NT2/D1 (cell line): ENCODE measurements around the gene MAPK14.

ENCODE experiments used
- DNase-seq: peaks from one replicate; pipeline ENCODE4 v3.0.0-alpha.2; 2011; ENCODE audit warnings: low read depth, low spot score
- H3K27me3 ChIP-seq: 2 replicates; pipeline ENCODE4 v1.6.0; 2011; ENCODE audit warnings: mild to moderate bottlenecking; ENCODE audit not compliant: insufficient read length, insufficient read depth
- H3K36me3 ChIP-seq: 2 replicates; pipeline ENCODE4 v1.6.1; 2011; ENCODE audit warnings: mild to moderate bottlenecking, low read length, mixed read lengths; ENCODE audit not compliant: insufficient read depth, insufficient read length
- H3K4me1 ChIP-seq: 2 replicates; pipeline ENCODE4 v1.5.1; 2011; ENCODE audit not compliant: insufficient read depth, insufficient read length
- H3K4me3 ChIP-seq: 2 replicates; pipeline ENCODE4 v1.5.1; 2011; ENCODE audit warnings: low read depth; ENCODE audit not compliant: insufficient read length
- H3K9ac ChIP-seq: 2 replicates; pipeline ENCODE4 v1.6.0; 2011; ENCODE audit warnings: low read depth; ENCODE audit not compliant: insufficient read length
- H3K9me3 ChIP-seq: 2 replicates; pipeline ENCODE4 v1.5.1; 2011; ENCODE audit warnings: mild to moderate bottlenecking, low read length; ENCODE audit not compliant: insufficient read depth
- SUZ12 ChIP-seq: IDR thresholded peaks from 2 replicates; pipeline ENCODE4 v1.6.1; 2011; ENCODE audit not compliant: insufficient read length, insufficient read depth; ENCODE audit errors: extremely low read depth
- YY1 ChIP-seq: IDR thresholded peaks from 2 replicates; pipeline ENCODE4 v1.6.1; 2011; ENCODE audit not compliant: insufficient read length, insufficient read depth
- ZNF274 ChIP-seq: IDR thresholded peaks from 2 replicates; pipeline ENCODE4 v1.6.1; 2011; ENCODE audit warnings: mild to moderate bottlenecking, low read depth, low read length

Gene MAPK14

DNA sequence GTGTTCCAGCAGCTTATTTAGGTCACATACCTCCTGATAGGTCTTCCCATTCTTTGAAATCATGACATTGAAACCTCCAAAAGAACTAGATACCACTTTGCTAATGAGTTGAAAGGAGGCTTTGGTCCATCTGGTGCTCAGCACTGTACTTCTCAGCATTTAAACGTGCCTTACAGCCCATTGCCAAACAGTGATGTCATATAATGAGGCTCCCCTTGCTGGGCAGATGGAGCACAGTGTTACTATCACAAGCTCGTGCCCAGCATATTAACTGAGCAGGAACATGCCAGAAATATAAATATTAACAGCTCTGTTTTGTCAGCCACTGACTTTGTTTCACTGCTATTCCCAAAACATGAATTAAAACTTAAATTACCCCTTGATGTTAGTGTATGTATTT lies 77.2 kb downstream of the MAPK14 start:
- Histone ChIP-seq H3K9me3 (no peaks in the 10 kb centered on the region), H3K27me3 (no peaks in the 10 kb centered on the region), H3K36me3 (peaks cover 56% of the 10 kb centered on the region), H3K4me3 (no peak overlapping the region), H3K9ac (no peak overlapping the region), H3K4me1 (no peaks in the 10 kb centered on the region)
- no peak for DNase-seq
- no peak for TF ChIP-seq ZNF274
- no peak for TF ChIP-seq SUZ12

DNA sequence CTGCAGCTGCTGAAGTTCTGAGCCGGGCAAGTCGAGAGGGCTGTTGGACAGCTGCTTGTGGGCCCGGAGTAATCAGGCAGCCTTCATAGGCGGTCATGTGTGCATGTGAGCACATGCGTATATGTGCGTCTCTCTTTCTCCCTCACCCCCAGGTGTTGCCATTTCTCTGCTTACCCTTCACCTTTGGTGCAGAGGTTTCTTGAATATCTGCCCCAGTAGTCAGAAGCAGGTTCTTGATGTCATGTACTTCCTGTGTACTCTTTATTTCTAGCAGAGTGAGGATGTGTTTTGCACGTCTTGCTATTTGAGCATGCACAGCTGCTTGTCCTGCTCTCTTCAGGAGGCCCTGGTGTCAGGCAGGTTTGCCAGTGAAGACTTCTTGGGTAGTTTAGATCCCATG lies 81.5 kb downstream of the MAPK14 start:
- Histone ChIP-seq H3K27me3 (no peaks in the 10 kb centered on the region), H3K36me3 (peaks cover 40% of the 10 kb centered on the region), H3K9ac (no peak overlapping the region), H3K4me3 (no peak overlapping the region), H3K4me1 (peaks cover 6% of the 10 kb centered on the region), H3K9me3 (no peaks in the 10 kb centered on the region)
- no peak for DNase-seq
- no peak for TF ChIP-seq SUZ12
- no peak for TF ChIP-seq ZNF274
- TF ChIP-seq YY1: no peak

DNA sequence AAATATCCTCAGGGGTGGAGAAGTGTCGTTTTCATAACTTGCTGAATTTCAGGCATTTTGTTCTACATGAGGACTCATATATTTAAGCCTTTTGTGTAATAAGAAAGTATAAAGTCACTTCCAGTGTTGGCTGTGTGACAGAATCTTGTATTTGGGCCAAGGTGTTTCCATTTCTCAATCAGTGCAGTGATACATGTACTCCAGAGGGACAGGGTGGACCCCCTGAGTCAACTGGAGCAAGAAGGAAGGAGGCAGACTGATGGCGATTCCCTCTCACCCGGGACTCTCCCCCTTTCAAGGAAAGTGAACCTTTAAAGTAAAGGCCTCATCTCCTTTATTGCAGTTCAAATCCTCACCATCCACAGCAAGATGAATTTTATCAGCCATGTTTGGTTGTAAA lies 82.4 kb downstream of the MAPK14 start:
- TF ChIP-seq YY1 (no peak), ZNF274 (no peak), SUZ12 (no peak)
- Histone ChIP-seq H3K36me3 (peaks cover 40% of the 10 kb centered on the region), H3K4me3 (no peak overlapping the region), H3K9me3 (no peaks in the 10 kb centered on the region), H3K27me3 (no peaks in the 10 kb centered on the region), H3K9ac (no peak overlapping the region), H3K4me1 (peaks cover 6% of the 10 kb centered on the region)
- no peak for DNase-seq

DNA sequence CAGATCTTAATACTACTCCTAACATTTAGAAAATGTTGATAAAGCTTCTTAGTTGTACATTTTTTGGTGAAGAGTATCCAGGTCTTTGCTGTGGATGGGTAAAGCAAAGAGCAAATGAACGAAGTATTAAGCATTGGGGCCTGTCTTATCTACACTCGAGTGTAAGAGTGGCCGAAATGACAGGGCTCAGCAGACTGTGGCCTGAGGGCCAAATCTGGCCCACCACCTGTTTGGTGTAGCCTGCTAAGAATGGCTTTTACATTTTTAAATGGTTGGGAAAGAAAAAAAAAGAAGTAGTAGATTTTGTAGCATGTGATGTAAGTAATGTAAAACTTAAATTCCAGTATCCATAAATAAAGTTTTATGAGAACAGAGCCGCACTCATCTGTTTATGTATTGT lies 83.3 kb downstream of the MAPK14 start:
- DNase-seq: no peak
- TF ChIP-seq ZNF274 (no peak), YY1 (no peak), SUZ12 (no peak)

DNA sequence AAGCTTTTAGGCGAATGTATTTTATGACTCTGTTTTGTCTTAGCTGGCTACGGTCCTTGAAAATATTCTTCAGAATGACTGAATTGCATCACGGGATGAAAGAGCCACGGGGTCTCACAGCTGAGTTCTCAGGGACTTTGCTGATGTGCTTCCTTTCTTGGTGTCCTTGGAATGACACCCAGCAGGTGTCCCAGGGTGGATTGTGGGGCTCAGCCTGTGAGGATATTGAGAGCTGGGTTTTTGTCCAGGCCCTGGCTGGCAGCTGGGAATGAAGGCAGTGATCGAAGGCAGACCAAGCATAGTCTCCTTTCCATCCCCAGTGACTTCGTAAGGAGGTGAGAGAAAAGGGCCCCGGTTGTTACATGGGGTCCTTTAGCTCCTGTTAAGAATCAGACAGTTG lies 83.9 kb downstream of the MAPK14 start:
- Histone ChIP-seq H3K4me1 (peaks cover 6% of the 10 kb centered on the region), H3K27me3 (no peaks in the 10 kb centered on the region), H3K9ac (no peak overlapping the region), H3K9me3 (no peaks in the 10 kb centered on the region), H3K36me3 (peaks cover 36% of the 10 kb centered on the region), H3K4me3 (no peak overlapping the region)
- no peak for DNase-seq
- TF ChIP-seq YY1 (no peak), SUZ12 (no peak), ZNF274 (no peak)

More for the DNA sequence above, 83.3 kb downstream of the MAPK14 start:
- no peak overlapping the region for H3K9ac ChIP-seq
- peaks cover 36% of the 10 kb centered on the region for H3K36me3 ChIP-seq
- H3K27me3 ChIP-seq: no peaks in the 10 kb centered on the region
- H3K9me3 ChIP-seq: no peaks in the 10 kb centered on the region
- no peak overlapping the region for H3K4me3 ChIP-seq
- peaks cover 6% of the 10 kb centered on the region for H3K4me1 ChIP-seq

DNA sequence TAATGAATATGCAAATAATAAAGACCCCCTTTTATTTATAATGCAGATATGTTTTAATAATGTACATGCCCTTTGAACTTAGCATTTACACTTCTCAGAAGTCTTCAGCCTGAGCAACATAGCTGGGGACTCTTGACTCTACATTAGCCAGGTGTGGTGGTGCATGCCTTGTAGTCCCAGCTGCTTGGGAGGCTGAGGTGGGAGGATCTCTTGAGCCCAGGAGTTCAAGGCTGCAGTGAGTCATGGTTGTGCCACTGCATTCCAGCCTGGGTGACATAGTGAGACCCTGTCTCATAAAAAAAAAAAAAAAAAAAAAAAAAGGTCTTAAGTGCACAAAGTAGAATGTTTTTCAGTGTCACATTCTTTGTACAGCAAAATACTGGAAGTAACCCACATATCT lies 85.4 kb downstream of the MAPK14 start:
- no peak for TF ChIP-seq SUZ12
- no peak for TF ChIP-seq ZNF274
- no peak for TF ChIP-seq YY1
- Histone ChIP-seq H3K4me1 (peaks cover 6% of the 10 kb centered on the region), H3K9me3 (no peaks in the 10 kb centered on the region), H3K9ac (no peak overlapping the region), H3K27me3 (no peaks in the 10 kb centered on the region), H3K36me3 (peaks cover 28% of the 10 kb centered on the region), H3K4me3 (no peak overlapping the region)
- DNase-seq: no peak

DNA sequence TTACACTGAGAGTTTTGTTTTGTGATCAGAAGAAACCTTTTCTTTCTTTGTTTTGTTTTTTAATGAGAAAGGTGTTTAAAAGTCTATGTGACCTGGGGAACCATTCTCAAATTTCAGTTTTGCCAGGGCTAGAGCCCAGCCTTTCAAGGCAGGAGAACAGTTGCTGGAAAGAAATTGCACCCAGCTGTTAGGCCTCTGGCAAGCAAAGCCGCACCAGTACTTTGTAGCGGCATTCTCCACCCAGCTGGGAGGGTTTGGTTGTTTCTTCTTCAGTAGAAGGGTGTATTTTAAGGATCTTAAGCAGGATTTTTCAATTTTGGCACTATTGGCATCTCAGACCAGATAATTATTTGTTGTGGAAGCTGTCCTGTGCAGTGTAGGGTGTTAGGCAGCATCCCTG lies 86.1 kb downstream of the MAPK14 start:
- Histone ChIP-seq H3K27me3 (no peaks in the 10 kb centered on the region), H3K9me3 (no peaks in the 10 kb centered on the region), H3K4me3 (no peak overlapping the region), H3K9ac (no peak overlapping the region), H3K36me3 (peaks cover 21% of the 10 kb centered on the region), H3K4me1 (peaks cover 6% of the 10 kb centered on the region)
- TF ChIP-seq ZNF274 (no peak), SUZ12 (no peak), YY1 (no peak)
- no peak for DNase-seq

DNA sequence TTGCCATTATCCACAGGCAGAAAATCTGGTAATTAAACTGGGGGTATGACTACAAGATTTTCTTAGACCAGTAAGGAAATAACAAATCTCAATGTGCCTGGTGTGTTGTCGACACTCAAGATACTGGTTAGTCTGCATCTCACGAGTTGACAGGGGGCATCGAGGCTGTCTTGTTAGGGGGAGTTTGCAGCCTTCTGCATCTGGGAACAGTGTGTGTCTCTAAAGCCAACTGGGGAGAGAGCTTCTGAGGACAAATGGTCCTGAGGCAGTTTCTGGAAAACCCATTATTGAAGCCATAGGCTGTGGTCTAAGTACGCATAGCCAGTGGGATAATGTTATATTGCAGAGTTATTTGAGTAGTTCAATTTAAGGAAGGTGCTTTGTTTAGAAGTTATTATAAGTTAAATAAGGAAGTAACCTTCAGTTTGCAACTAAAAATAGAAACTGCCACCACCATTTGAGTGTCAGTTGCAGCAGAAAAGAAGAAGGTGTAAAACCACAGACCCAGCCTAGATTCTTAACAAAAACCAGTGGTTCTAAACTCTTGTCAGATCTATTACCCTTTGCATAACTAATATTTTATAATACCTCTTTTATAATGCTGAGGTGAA lies 87.3 kb downstream of the MAPK14 start:
- Histone ChIP-seq H3K4me1 (peaks cover 6% of the 10 kb centered on the region), H3K4me3 (no peak overlapping the region), H3K36me3 (peaks cover 11% of the 10 kb centered on the region), H3K27me3 (no peaks in the 10 kb centered on the region), H3K9me3 (no peaks in the 10 kb centered on the region), H3K9ac (no peak overlapping the region)
- DNase-seq: no peak
- no peak for TF ChIP-seq SUZ12
- no peak for TF ChIP-seq YY1
- TF ChIP-seq ZNF274: no peak
